Glomerular visceral epithelial cell (primary cell): Measurements from ENCODE around the gene WASF2.
"Not testable (repeated sequence)": the region's sequence is repeated elsewhere in the genome, so short reads cannot be mapped to it uniquely, and the experiment has no call there.

Experiments used
- DNase-seq: peaks from one replicate; pipeline ENCODE4 v3.0.0-alpha.2; 2016; ENCODE audit errors: extremely low spot score

WASF2 gene

GRCh38 chr1:27397749-27398148 lies 92.2 kb downstream of the WASF2 start:
- DNase-seq: no peak

GRCh38 chr1:27397110-27397509 lies 92.9 kb downstream of the WASF2 start:
- DNase-seq: no peak

GRCh38 chr1:27395441-27396195 lies 94.3 kb downstream of the WASF2 start:
- DNase-seq: peak; percentile 74

- no peak for DNase-seq
Observed at GRCh38 chr1:27394925-27395324, 95.0 kb downstream of the WASF2 start.

- DNase-seq: no peak
Observed at GRCh38 chr1:27394282-27394658, 95.7 kb downstream of the WASF2 start.

- no peak for DNase-seq
Observed at GRCh38 chr1:27393641-27394281, 96.2 kb downstream of the WASF2 start.

GRCh38 chr1:27392778-27393635 lies 97.0 kb downstream of the WASF2 start:
- DNase-seq: peak; percentile 25

GRCh38 chr1:27392096-27392777 lies 97.7 kb downstream of the WASF2 start, which contains the start of gene GPR3:
Gene GPR3 (plus strand): TSS chr1:27392622. CDS start chr1:27393799, 1,177 bp downstream.
- peak; percentile 91 for DNase-seq

GRCh38 chr1:27391511-27392095 lies 98.4 kb downstream of the WASF2 start:
- DNase-seq: no peak

GRCh38 chr1:27388337-27389005 lies 101.5 kb downstream of the WASF2 start:
- DNase-seq: peak; percentile 63

- not testable (repeated sequence) for DNase-seq
Observed at GRCh38 chr1:27384797-27385196, 105.2 kb downstream of the WASF2 start.

- no peak for DNase-seq
Observed at GRCh38 chr1:27383661-27384060, 106.3 kb downstream of the WASF2 start.

GRCh38 chr1:27383039-27383605 lies 106.8 kb downstream of the WASF2 start, which contains the start of gene CD164L2:
Gene CD164L2 (minus strand): TSS chr1:27383333. CDS start chr1:27383239, 94 bp downstream.
- no peak for DNase-seq

- DNase-seq: no peak
Observed at GRCh38 chr1:27381969-27382762, 107.8 kb downstream of the WASF2 start.

GRCh38 chr1:27380766-27381733 lies 108.9 kb downstream of the WASF2 start:
- no peak for DNase-seq

GRCh38 chr1:27380224-27380623 lies 109.7 kb downstream of the WASF2 start:
- DNase-seq: no peak

GRCh38 chr1:27379564-27380122 lies 110.3 kb downstream of the WASF2 start:
- DNase-seq: no peak
